Stomach (tissue), 4 donors: ENCODE results near the gene DES.

Source experiments
- EP300 ChIP-seq: sonication (generic); formaldehyde crosslinking; IDR thresholded peaks from one replicate; pipeline ENCODE4 v1.6.1; 2017; ENCODE audit warnings: antibody characterized with exemption
- POLR2A ChIP-seq, 4 donors: fragments of 450-650 bp; IDR thresholded peaks; one replicate each; pipeline ENCODE4 v1.6.1; 2016; ENCODE audit warnings: antibody characterized with exemption in 4 of 4, control low read depth in 2 of 4, mild to moderate bottlenecking in 1 of 4, moderate library complexity in 1 of 4
- POLR2AphosphoS5 ChIP-seq, 3 donors: sonication (generic); formaldehyde crosslinking; IDR thresholded peaks; one replicate each; pipeline ENCODE4 v1.6.1; 2016; ENCODE audit warnings: antibody characterized with exemption in 3 of 3
- TF ChIP-seq, protein P1 (sequence below), 7 experiments: fragments of 450-650 bp in 4 of 7; fragments of 200-600 bp in 3 of 7; sonication (generic) in 3 of 7; IDR thresholded peaks; one replicate each; pipeline ENCODE4 v1.5.1; 2016 to 2019; ENCODE audit warnings: antibody characterized with exemption in 7 of 7, control low read depth in 2 of 7, mild to moderate bottlenecking in 1 of 7

GRCh38 chr2:219419331-219420197, 1.4 kb downstream of the DES start:
- TF ChIP-seq POLR2A (IDR thresholded peaks at IDR 0.05) (no peak), POLR2AphosphoS5 (IDR thresholded peaks at IDR 0.05) (peak in 1 of 3 donors; percentile 26), EP300 (no peak)
- TF ChIP-seq, protein P1, sequence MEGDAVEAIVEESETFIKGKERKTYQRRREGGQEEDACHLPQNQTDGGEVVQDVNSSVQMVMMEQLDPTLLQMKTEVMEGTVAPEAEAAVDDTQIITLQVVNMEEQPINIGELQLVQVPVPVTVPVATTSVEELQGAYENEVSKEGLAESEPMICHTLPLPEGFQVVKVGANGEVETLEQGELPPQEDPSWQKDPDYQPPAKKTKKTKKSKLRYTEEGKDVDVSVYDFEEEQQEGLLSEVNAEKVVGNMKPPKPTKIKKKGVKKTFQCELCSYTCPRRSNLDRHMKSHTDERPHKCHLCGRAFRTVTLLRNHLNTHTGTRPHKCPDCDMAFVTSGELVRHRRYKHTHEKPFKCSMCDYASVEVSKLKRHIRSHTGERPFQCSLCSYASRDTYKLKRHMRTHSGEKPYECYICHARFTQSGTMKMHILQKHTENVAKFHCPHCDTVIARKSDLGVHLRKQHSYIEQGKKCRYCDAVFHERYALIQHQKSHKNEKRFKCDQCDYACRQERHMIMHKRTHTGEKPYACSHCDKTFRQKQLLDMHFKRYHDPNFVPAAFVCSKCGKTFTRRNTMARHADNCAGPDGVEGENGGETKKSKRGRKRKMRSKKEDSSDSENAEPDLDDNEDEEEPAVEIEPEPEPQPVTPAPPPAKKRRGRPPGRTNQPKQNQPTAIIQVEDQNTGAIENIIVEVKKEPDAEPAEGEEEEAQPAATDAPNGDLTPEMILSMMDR (IDR thresholded peaks at IDR 0.05): no peak
